Measurements from ENCODE around the gene SMCO2.

DNA sequence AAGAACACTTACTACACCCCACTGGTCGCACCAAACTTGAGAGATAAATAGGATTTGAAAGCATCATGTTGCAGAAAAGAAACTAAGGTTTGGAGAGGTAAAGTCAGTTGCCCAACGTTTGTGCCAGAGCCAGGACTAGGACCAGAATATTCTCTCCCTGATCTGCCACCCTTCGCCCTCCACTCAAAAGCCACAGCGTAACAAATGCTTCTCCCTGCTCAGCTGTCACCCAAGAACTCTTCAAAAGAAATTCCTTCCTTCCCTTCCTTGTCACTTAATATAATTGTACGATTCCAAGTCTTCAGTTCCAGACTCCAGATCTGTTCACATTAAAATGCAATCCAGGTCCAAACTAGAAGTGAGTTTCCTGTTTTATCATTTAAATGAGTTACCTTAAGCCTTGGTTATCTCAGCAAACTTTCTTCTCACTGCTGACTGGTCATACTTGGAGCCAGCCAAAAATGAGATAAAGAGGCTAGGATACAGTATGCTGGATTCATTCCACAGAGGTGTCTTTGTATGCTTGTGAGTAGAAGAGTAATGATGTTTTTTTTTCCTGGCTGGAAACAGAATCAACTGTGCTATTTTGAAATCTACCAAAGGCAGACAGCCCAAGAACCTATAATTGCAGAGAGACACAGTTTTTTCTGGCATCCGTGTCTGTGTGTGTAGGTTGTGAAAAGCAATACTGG is 64.6 kb downstream of the SMCO2 start:
- TF ChIP-seq, protein P1, sequence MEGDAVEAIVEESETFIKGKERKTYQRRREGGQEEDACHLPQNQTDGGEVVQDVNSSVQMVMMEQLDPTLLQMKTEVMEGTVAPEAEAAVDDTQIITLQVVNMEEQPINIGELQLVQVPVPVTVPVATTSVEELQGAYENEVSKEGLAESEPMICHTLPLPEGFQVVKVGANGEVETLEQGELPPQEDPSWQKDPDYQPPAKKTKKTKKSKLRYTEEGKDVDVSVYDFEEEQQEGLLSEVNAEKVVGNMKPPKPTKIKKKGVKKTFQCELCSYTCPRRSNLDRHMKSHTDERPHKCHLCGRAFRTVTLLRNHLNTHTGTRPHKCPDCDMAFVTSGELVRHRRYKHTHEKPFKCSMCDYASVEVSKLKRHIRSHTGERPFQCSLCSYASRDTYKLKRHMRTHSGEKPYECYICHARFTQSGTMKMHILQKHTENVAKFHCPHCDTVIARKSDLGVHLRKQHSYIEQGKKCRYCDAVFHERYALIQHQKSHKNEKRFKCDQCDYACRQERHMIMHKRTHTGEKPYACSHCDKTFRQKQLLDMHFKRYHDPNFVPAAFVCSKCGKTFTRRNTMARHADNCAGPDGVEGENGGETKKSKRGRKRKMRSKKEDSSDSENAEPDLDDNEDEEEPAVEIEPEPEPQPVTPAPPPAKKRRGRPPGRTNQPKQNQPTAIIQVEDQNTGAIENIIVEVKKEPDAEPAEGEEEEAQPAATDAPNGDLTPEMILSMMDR (conservative IDR thresholded peaks at IDR 0.05; ENCODE audit: low read depth, low read length): no peak
- TF ChIP-seq POLR2A (IDR thresholded peaks at IDR 0.05; ENCODE audit: low read depth, low read length) (no peak), MXI1 (IDR thresholded peaks at IDR 0.05; ENCODE audit: borderline replicate concordance, low read depth, low read length) (no peak), NFE2L2 (IDR thresholded peaks at IDR 0.05; ENCODE audit: low read depth, low read length) (no peak), CHD1 (IDR thresholded peaks at IDR 0.05; ENCODE audit: low read depth, low read length) (no peak), MAZ (IDR thresholded peaks at IDR 0.05; ENCODE audit: borderline replicate concordance, low read depth, low read length) (no peak), CEBPB (IDR thresholded peaks at IDR 0.05; ENCODE audit: low read depth, low read length) (no peak), SMC3 (IDR thresholded peaks at IDR 0.05; ENCODE audit: low read depth, low read length) (no peak), RCOR1 (IDR thresholded peaks at IDR 0.05; ENCODE audit: insufficient replicate concordance, low read length) (no peak), MAFK (IDR thresholded peaks at IDR 0.05; ENCODE audit: low read depth, low read length) (no peak), RAD21 (IDR thresholded peaks at IDR 0.05; ENCODE audit: low read length) (no peak)
- TF ChIP-seq, protein P2, sequence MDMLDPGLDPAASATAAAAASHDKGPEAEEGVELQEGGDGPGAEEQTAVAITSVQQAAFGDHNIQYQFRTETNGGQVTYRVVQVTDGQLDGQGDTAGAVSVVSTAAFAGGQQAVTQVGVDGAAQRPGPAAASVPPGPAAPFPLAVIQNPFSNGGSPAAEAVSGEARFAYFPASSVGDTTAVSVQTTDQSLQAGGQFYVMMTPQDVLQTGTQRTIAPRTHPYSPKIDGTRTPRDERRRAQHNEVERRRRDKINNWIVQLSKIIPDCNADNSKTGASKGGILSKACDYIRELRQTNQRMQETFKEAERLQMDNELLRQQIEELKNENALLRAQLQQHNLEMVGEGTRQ (IDR thresholded peaks at IDR 0.05; ENCODE audit: low read depth, low read length): no peak
- TF ChIP-seq, protein P3, sequence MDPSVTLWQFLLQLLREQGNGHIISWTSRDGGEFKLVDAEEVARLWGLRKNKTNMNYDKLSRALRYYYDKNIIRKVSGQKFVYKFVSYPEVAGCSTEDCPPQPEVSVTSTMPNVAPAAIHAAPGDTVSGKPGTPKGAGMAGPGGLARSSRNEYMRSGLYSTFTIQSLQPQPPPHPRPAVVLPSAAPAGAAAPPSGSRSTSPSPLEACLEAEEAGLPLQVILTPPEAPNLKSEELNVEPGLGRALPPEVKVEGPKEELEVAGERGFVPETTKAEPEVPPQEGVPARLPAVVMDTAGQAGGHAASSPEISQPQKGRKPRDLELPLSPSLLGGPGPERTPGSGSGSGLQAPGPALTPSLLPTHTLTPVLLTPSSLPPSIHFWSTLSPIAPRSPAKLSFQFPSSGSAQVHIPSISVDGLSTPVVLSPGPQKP (IDR thresholded peaks at IDR 0.05; ENCODE audit: borderline replicate concordance, low read depth, low read length): no peak
